K562 (cell line): ENCODE measurements around the gene UPF2. TPM values are rescaled to one million over a fixed set of nuclear protein-coding genes. Genes with fewer than 3 reads are reported as not detected.

ENCODE experiments used
- CREB5 ChIP-seq: fragments of 250-450 bp; sonication (Bioruptor Pico); IDR thresholded peaks from 2 replicates; pipeline ENCODE4 v1.5.0; 2020; ENCODE audit warnings: mild to moderate bottlenecking
- E2F1 ChIP-seq: sonication (generic); formaldehyde crosslinking; IDR thresholded peaks from 2 replicates; pipeline ENCODE4 v1.8.1; 2023; ENCODE audit warnings: mild to moderate bottlenecking, missing genetic modification reagents, moderate library complexity
- KLF13 ChIP-seq: fragments of 450-650 bp; IDR thresholded peaks from 2 replicates; pipeline ENCODE4 v1.6.1; 2016; ENCODE audit warnings: missing genetic modification characterization, low read depth, mild to moderate bottlenecking, missing compliant biosample characterization, moderate library complexity, borderline replicate concordance
- NUFIP1 ChIP-seq: fragments of 450-650 bp; IDR thresholded peaks from 2 replicates; pipeline ENCODE4 v1.6.1; 2018; ENCODE audit not compliant: partially characterized antibody
- RNF2 ChIP-seq: sonication (generic); IDR thresholded peaks from 2 replicates; pipeline ENCODE4 v1.6.1; 2016
- THAP12 ChIP-seq: fragments of 250-450 bp; sonication (Bioruptor Pico); IDR thresholded peaks from 2 replicates; pipeline ENCODE4 v1.9.0; 2021; ENCODE audit warnings: mild to moderate bottlenecking, inconsistent platforms
- TRIM25 ChIP-seq: fragments of 450-650 bp; IDR thresholded peaks from 2 replicates; pipeline ENCODE4 v1.7.0; 2016; ENCODE audit warnings: borderline replicate concordance
- ZBTB1 ChIP-seq: sonication (generic); formaldehyde crosslinking; IDR thresholded peaks from 2 replicates; pipeline ENCODE4 v1.8.1; 2023; ENCODE audit warnings: missing genetic modification reagents, low read depth, mild to moderate bottlenecking, borderline replicate concordance
- ZFP30 ChIP-seq: fragments of 250-450 bp; sonication (Bioruptor Pico); IDR thresholded peaks from 2 replicates; pipeline ENCODE4 v1.8.0; 2022; ENCODE audit warnings: moderate library complexity, mild to moderate bottlenecking, inconsistent platforms, borderline replicate concordance
- ZKSCAN8 ChIP-seq: fragments of 200-800 bp; sonication (Bioruptor generic); IDR thresholded peaks from 2 replicates; pipeline ENCODE4 v1.6.1; 2016; ENCODE audit warnings: missing genetic modification characterization, missing compliant biosample characterization
- ZMIZ1 ChIP-seq, 2 experiments: fragments of 150-350 bp in 1 of 2; IDR thresholded peaks; 2 replicates each; pipeline ENCODE4 v1.6.1; 2012 to 2016; ENCODE audit warnings: low read depth in 2 of 2, low read length in 2 of 2, mild to moderate bottlenecking in 1 of 2, moderate library complexity in 1 of 2
- ZNF398 ChIP-seq: fragments of 250-450 bp; sonication (Bioruptor Pico); IDR thresholded peaks from 2 replicates; pipeline ENCODE4 v1.8.0; 2021; ENCODE audit warnings: moderate library complexity, mild to moderate bottlenecking, inconsistent platforms
- ZNF644 ChIP-seq: fragments of 200-800 bp; sonication (Bioruptor generic); IDR thresholded peaks from 2 replicates; pipeline ENCODE4 v1.6.1; 2016; ENCODE audit warnings: low read depth, missing genetic modification characterization, missing compliant biosample characterization
- polyA plus RNA-seq, 8 experiments: library from polyadenylated mRNA; depleted of rRNA in 4 of 8; stranded (reverse) in 5 of 8; unstranded in 3 of 8; fragments of >200 nt; fragmentation: Nextera tagmentation in 2 of 8; fragmentation: Illumina TruSeq in 1 of 8; extraction: Ambion mirVana in 2 of 8; extraction: Trizol in 1 of 8; gene quantifications; 2 replicates each; pipeline versions ENCODE4 v1.2.1 to v1.2.3, GENCODE V29; 2011 to 2014; ENCODE audit warnings: inconsistent platforms in 1 of 8, missing spikeins in 1 of 8
- total RNA-seq, 7 experiments: library from RNA; depleted of rRNA in 6 of 7; stranded (reverse); fragments of >200 nt in 6 of 7; fragmentation: Illumina TruSeq in 2 of 7; extraction: Trizol in 2 of 7; gene quantifications; 2 replicates each; pipeline versions ENCODE4 v1.2.1 to v1.2.3, GENCODE V29; 2011 to 2021; ENCODE audit warnings: low replicate concordance in 1 of 7

The UPF2 gene
- total and polyA plus RNA-seq, 9 of the 15 experiments (the other 6 are each of a cell fraction or from before 2014, with no cell fraction given) = 13.9 to 37.7 (median 23.7) TPM

GRCh38 chr10:11898372-11899066 lies 144.1 kb downstream of the UPF2 start (continued):
- TF ChIP-seq THAP12 = no peak; the same call in 1 of the 2 replicates
- peak; percentile 98 for TF ChIP-seq RNF2
- no peak for TF ChIP-seq NUFIP1
- TF ChIP-seq TRIM25 = 0 out of 2 replicates have a peak, but pooled peaks have one; percentile 33
- TF ChIP-seq ZFP30 (CRISPR knock-in tag) = no peak
- peak; percentile 62 for TF ChIP-seq ZNF644 (tag)
- TF ChIP-seq E2F1 = peak; percentile 76
- peak; percentile 65; the same call in 1 of the 2 replicates for TF ChIP-seq KLF13 (tag)
- TF ChIP-seq ZKSCAN8 (CRISPR knock-in tag) = peak; percentile 62; the same call in 1 of the 2 replicates
- no peak for TF ChIP-seq ZNF398
- TF ChIP-seq ZBTB1 (CRISPR knock-in tag) = no peak
- TF ChIP-seq CREB5 (CRISPR knock-in tag) = 0 out of 2 replicates have a peak, but pooled peaks have one; percentile 10
- peak in 1 of 2 experiments; percentile 85; a peak in 2 of 4 replicates for TF ChIP-seq ZMIZ1 (IDR thresholded peaks at IDR 0.05; ENCODE audit: low read depth in 2 of 2, low read length in 2 of 2)
